ENCODE data around the gene MASP2.

- no peak for TF ChIP-seq CTCF (IDR thresholded peaks at IDR 0.05)
- no peak for TF ChIP-seq POLR2A (IDR thresholded peaks at IDR 0.05)
Observed at GRCh38 chr1:11028018-11028417, 19.0 kb downstream of the MASP2 start.
